Measurements from ENCODE around the gene EVA1B. TPM values are rescaled to one million over a fixed set of nuclear protein-coding genes. Genes with fewer than 3 reads are reported as not detected.

The EVA1B gene
- total and polyA plus RNA-seq, 2 experiments from 2014 or later = 68.7 to 82.2 TPM

DNA sequence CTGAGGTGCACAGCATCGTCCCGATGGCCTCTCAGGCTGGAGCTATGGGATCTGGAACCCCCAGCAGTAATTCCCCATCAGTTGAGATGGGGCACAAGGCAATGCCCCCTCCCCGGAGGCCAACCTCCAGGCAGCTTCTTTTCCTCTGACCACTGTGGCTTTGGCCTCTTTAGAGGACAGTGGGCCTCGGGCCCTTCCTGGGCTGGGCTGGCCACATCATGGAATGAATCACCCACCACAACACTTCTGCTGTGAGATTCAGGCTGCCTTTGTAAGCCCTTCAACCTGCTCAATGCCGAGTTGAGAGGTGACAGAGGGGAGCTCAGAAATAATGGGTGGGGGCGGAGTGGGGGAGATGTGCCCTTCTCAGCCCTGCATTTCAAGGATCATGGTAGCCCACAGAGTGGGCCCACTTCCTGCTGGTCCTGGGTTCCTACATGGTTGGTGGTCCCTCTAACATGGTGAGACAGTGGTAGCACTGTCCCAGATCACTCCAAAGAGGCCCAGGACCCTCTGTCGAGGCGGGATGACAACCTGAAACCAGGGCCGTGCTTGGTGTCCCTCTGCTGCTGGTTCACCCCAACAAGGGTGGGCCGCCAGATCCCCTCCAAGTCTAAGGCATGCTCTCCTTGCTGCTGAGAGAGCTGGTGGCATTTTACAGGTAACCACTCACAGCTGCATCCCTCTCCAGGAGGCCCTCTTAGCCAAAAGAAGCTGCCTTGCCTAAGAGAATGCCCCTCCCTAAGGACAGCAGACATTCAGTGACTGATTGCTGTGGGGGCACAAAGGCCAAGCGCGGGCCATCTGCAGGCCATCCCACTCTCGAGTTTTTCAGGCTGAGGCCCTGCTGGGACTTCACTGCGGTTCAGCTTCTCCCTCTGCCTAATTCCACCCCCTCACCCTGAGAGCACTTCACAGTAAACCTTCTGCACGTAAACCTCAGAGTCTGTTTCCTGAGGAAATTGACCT is 29.7 kb upstream of the EVA1B start:
- no peak overlapping the region for H2AFZ ChIP-seq
- no peaks in the 10 kb centered on the region for H3K9me3 ChIP-seq (ENCODE audit: low read depth)
- H3K79me2 ChIP-seq = no peaks in the 10 kb centered on the region
- TF ChIP-seq EZH2 (IDR thresholded peaks at IDR 0.05; ENCODE audit: borderline replicate concordance) (no peak), EZH2phosphoT487 (IDR thresholded peaks at IDR 0.05; ENCODE audit: low read depth, severe bottlenecking, unreplicated experiment) (no peak), CTCF (IDR thresholded peaks at IDR 0.05; ENCODE audit: poor library complexity) (no peak)
- no peaks in the 10 kb centered on the region for H4K20me1 ChIP-seq (ENCODE audit: insufficient read depth, poor library complexity, severe bottlenecking)
- H3K4me3 ChIP-seq = no peak overlapping the region
- no peaks in the 10 kb centered on the region for H3K27me3 ChIP-seq
- H3K36me3 ChIP-seq (replicated peaks; ENCODE audit: insufficient read depth, low read depth) = no peaks in the 10 kb centered on the region
- H3K4me2 ChIP-seq = no peak overlapping the region
- H3K27ac ChIP-seq = no peak overlapping the region
- H3K9me2 ChIP-seq (replicated peaks; ENCODE audit: insufficient read depth) = no peaks in the 10 kb centered on the region
- H3K4me1 ChIP-seq (ENCODE audit: insufficient read depth) = peaks cover 21% of the 10 kb centered on the region
- WGBS (ENCODE audit: low lambda C conversion rate, missing lambda C conversion rate) = 96% methylated on average over 15 of the region's 15 CpGs
- no peak for DNase-seq (ENCODE audit: low spot score)

DNA sequence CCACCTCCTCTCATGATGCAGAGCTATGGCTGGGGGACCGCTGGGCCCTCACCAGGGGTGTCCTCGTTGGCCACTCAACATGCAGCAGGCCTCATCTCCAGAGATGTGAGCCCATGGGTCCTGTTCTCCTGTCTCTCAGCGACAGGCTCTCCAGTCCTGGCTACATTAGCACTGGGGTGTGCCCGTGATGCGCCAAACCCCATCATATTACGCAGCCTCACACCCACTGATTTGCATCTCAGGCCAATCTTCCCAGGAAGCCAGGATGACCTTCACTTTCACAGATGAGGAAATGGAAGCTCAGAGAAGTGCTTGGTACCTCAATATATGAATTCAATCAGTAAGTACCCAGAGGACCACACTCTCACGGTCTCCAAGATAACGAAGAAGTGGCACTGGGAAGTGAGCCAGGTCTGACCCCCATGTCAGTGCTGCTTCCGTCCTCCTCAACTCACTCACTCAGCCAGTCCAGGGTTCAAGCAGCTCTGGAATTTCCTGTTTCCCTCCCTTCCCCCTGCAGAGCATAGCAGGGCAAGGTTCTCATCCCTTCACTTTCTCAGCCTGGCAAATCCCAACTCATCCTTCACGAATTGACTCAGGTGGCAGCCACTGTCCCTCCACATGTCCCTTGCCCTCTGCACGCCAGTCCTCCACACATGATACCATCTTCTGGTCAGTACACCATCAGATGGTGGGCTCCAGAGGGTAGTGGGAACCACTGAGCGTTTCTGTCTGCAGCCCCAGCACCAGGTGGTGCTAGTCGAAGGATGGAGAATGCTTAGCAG is 28.9 kb upstream of the EVA1B start:
- TF ChIP-seq EZH2phosphoT487 (IDR thresholded peaks at IDR 0.05; ENCODE audit: low read depth, severe bottlenecking, unreplicated experiment) = no peak
- no peak for TF ChIP-seq EZH2 (IDR thresholded peaks at IDR 0.05; ENCODE audit: borderline replicate concordance)
- no peak for TF ChIP-seq CTCF (IDR thresholded peaks at IDR 0.05; ENCODE audit: poor library complexity)
- no peaks in the 10 kb centered on the region for H3K36me3 ChIP-seq (replicated peaks; ENCODE audit: insufficient read depth, low read depth)

GRCh38 chr1:36351227-36351977 is 28.0 kb upstream of the EVA1B start:
- Histone ChIP-seq H3K27ac (peak overlapping the region; percentile 82), H2AFZ (no peak overlapping the region), H4K20me1 (ENCODE audit: insufficient read depth, poor library complexity, severe bottlenecking) (no peaks in the 10 kb centered on the region), H3K27me3 (no peaks in the 10 kb centered on the region), H3K36me3 (replicated peaks; ENCODE audit: insufficient read depth, low read depth) (no peaks in the 10 kb centered on the region), H3K9me3 (ENCODE audit: low read depth) (no peaks in the 10 kb centered on the region), H3K9me2 (replicated peaks; ENCODE audit: insufficient read depth) (no peaks in the 10 kb centered on the region), H3K4me2 (no peak overlapping the region), H3K4me3 (no peak overlapping the region), H3K4me1 (ENCODE audit: insufficient read depth) (peaks cover 21% of the 10 kb centered on the region), H3K79me2 (no peaks in the 10 kb centered on the region)
- TF ChIP-seq EZH2 (IDR thresholded peaks at IDR 0.05; ENCODE audit: borderline replicate concordance) (no peak), CTCF (IDR thresholded peaks at IDR 0.05; ENCODE audit: poor library complexity) (no peak), EZH2phosphoT487 (IDR thresholded peaks at IDR 0.05; ENCODE audit: low read depth, severe bottlenecking, unreplicated experiment) (no peak)
- WGBS (ENCODE audit: low lambda C conversion rate, missing lambda C conversion rate) = 71% methylated on average over 14 of the region's 14 CpGs
- DNase-seq (ENCODE audit: low spot score) = peak; percentile 49

More for the DNA sequence above, 28.9 kb upstream of the EVA1B start:
- WGBS (ENCODE audit: low lambda C conversion rate, missing lambda C conversion rate) = 90% methylated on average over 13 of the region's 13 CpGs
- no peaks in the 10 kb centered on the region for H3K9me2 ChIP-seq (replicated peaks; ENCODE audit: insufficient read depth)
- H3K27me3 ChIP-seq = no peaks in the 10 kb centered on the region
- H3K27ac ChIP-seq = peak overlapping the region; percentile 82
- H4K20me1 ChIP-seq (ENCODE audit: insufficient read depth, poor library complexity, severe bottlenecking) = no peaks in the 10 kb centered on the region
- H2AFZ ChIP-seq = no peak overlapping the region
- no peaks in the 10 kb centered on the region for H3K9me3 ChIP-seq (ENCODE audit: low read depth)
- H3K79me2 ChIP-seq = no peaks in the 10 kb centered on the region
- peaks cover 21% of the 10 kb centered on the region for H3K4me1 ChIP-seq (ENCODE audit: insufficient read depth)
- no peak overlapping the region for H3K4me2 ChIP-seq
- DNase-seq (ENCODE audit: low spot score) = no peak
- H3K4me3 ChIP-seq = no peak overlapping the region

All from hepatocyte (in vitro differentiated cells).